ENCODE results near the gene THSD4. TPM values are rescaled to one million over a fixed set of nuclear protein-coding genes. Genes with fewer than 3 reads are reported as not detected.
"Not testable (repeated sequence)": the region's sequence is repeated elsewhere in the genome, so short reads cannot be mapped to it uniquely, and the experiment has no call there.

Gene THSD4
- polyA plus RNA-seq, 1 donor from 2014 or later: 0.46 TPM

DNA sequence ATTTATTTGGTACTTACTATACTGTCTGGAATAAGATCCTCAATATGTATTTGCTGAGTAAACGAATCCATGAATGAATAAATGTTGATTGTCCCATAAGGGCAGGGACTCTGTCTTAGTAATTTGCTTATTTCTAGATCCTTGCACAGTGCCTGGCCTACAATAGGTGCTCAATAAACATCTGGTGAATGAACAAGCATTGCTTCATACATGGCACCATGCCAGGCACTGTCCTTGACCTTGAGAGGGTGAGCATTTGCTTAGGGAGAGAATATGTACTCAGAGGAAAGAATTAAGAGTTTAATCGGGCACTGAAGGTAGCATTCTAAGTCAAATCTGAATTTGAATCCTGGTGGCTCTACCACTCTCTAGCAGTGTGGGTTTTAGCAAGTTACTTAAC is 282.1 kb downstream of the THSD4 start:
- no peaks in the 10 kb centered on the region for H3K9me3 ChIP-seq (ENCODE audit: low read length)
- H3K9me2 ChIP-seq (ENCODE audit: insufficient read depth, low read length): no peaks in the 10 kb centered on the region
- H3K27ac ChIP-seq (ENCODE audit: low read length): no peak overlapping the region
- H3F3A ChIP-seq (ENCODE audit: insufficient read depth, low read length, poor library complexity, severe bottlenecking): no peaks in the 10 kb centered on the region
- no peaks in the 10 kb centered on the region for H3K79me2 ChIP-seq (replicated peaks; ENCODE audit: insufficient read depth, low read length)
- no peak overlapping the region for H3K4me2 ChIP-seq (ENCODE audit: low read length)
- H3K9ac ChIP-seq (ENCODE audit: low read length): no peak overlapping the region
- TF ChIP-seq, protein P1, sequence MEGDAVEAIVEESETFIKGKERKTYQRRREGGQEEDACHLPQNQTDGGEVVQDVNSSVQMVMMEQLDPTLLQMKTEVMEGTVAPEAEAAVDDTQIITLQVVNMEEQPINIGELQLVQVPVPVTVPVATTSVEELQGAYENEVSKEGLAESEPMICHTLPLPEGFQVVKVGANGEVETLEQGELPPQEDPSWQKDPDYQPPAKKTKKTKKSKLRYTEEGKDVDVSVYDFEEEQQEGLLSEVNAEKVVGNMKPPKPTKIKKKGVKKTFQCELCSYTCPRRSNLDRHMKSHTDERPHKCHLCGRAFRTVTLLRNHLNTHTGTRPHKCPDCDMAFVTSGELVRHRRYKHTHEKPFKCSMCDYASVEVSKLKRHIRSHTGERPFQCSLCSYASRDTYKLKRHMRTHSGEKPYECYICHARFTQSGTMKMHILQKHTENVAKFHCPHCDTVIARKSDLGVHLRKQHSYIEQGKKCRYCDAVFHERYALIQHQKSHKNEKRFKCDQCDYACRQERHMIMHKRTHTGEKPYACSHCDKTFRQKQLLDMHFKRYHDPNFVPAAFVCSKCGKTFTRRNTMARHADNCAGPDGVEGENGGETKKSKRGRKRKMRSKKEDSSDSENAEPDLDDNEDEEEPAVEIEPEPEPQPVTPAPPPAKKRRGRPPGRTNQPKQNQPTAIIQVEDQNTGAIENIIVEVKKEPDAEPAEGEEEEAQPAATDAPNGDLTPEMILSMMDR (IDR thresholded peaks at IDR 0.05; ENCODE audit: poor library complexity, severe bottlenecking): no peak
- TF ChIP-seq POLR2AphosphoS5 (IDR thresholded peaks at IDR 0.05) (no peak), TAF1 (IDR thresholded peaks at IDR 0.05; ENCODE audit: low read depth) (no peak), EP300 (conservative IDR thresholded peaks at IDR 0.05; ENCODE audit: poor library complexity, severe bottlenecking) (no peak)
- TF ChIP-seq, protein P2, sequence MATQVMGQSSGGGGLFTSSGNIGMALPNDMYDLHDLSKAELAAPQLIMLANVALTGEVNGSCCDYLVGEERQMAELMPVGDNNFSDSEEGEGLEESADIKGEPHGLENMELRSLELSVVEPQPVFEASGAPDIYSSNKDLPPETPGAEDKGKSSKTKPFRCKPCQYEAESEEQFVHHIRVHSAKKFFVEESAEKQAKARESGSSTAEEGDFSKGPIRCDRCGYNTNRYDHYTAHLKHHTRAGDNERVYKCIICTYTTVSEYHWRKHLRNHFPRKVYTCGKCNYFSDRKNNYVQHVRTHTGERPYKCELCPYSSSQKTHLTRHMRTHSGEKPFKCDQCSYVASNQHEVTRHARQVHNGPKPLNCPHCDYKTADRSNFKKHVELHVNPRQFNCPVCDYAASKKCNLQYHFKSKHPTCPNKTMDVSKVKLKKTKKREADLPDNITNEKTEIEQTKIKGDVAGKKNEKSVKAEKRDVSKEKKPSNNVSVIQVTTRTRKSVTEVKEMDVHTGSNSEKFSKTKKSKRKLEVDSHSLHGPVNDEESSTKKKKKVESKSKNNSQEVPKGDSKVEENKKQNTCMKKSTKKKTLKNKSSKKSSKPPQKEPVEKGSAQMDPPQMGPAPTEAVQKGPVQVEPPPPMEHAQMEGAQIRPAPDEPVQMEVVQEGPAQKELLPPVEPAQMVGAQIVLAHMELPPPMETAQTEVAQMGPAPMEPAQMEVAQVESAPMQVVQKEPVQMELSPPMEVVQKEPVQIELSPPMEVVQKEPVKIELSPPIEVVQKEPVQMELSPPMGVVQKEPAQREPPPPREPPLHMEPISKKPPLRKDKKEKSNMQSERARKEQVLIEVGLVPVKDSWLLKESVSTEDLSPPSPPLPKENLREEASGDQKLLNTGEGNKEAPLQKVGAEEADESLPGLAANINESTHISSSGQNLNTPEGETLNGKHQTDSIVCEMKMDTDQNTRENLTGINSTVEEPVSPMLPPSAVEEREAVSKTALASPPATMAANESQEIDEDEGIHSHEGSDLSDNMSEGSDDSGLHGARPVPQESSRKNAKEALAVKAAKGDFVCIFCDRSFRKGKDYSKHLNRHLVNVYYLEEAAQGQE (IDR thresholded peaks at IDR 0.05; ENCODE audit: borderline replicate concordance): no peak
- H3K27me3 ChIP-seq (ENCODE audit: insufficient read depth, low read depth, low read length): peaks cover 36% of the 10 kb centered on the region
- no peaks in the 10 kb centered on the region for H4K20me1 ChIP-seq (ENCODE audit: insufficient read depth)
- no peak overlapping the region for H2AFZ ChIP-seq (ENCODE audit: low read depth, low read length)
- H3K36me3 ChIP-seq (ENCODE audit: insufficient read depth, low read length): no peaks in the 10 kb centered on the region
- H3K4me3 ChIP-seq (ENCODE audit: low read length): no peak overlapping the region

DNA sequence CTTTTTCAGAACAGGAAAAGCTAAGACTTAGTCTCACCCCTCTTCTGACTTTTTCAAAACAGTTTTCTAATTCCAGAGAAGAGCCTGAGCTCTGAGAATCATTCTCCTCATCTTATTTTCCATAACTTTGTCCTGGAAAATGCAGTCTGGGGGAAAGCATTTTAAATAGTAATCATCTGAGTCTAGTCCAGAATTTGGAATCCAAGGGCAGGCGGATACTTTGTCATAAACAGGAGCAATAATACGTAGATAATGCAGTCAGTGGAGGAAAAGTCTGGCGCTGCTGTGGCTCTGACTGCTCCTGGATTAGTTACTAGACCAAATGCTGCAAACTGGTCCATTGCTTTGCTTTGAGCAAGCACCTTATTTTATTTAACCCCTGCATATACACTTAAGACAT is 285.0 kb downstream of the THSD4 start:
- no peak overlapping the region for H2AFZ ChIP-seq (ENCODE audit: low read depth, low read length)
- H3K36me3 ChIP-seq (ENCODE audit: insufficient read depth, low read length): no peaks in the 10 kb centered on the region
- no peak overlapping the region for H3K4me3 ChIP-seq (ENCODE audit: low read length)
- no peaks in the 10 kb centered on the region for H3K79me2 ChIP-seq (replicated peaks; ENCODE audit: insufficient read depth, low read length)
- no peaks in the 10 kb centered on the region for H3K9me3 ChIP-seq (ENCODE audit: low read length)
- H3K27ac ChIP-seq (ENCODE audit: low read length): no peak overlapping the region
- H3K9me2 ChIP-seq (ENCODE audit: insufficient read depth, low read length): no peaks in the 10 kb centered on the region
- H3F3A ChIP-seq (ENCODE audit: insufficient read depth, low read length, poor library complexity, severe bottlenecking): no peaks in the 10 kb centered on the region
- no peak overlapping the region for H3K4me2 ChIP-seq (ENCODE audit: low read length)
- TF ChIP-seq POLR2AphosphoS5 (IDR thresholded peaks at IDR 0.05): no peak
- no peak for TF ChIP-seq MXI1 (conservative IDR thresholded peaks at IDR 0.05; ENCODE audit: poor library complexity, severe bottlenecking)
- TF ChIP-seq, protein P1 (IDR thresholded peaks at IDR 0.05; ENCODE audit: poor library complexity, severe bottlenecking): no peak
- no peak for TF ChIP-seq EP300 (conservative IDR thresholded peaks at IDR 0.05; ENCODE audit: poor library complexity, severe bottlenecking)
- no peak for TF ChIP-seq RAD21 (conservative IDR thresholded peaks at IDR 0.05)
- TF ChIP-seq EZH2 (IDR thresholded peaks at IDR 0.05; ENCODE audit: borderline replicate concordance, insufficient read depth, low read length, poor library complexity, severe bottlenecking): no peak
- TF ChIP-seq, protein P2 (IDR thresholded peaks at IDR 0.05; ENCODE audit: borderline replicate concordance): no peak
- no peak for TF ChIP-seq TAF1 (IDR thresholded peaks at IDR 0.05; ENCODE audit: low read depth)
- no peak for TF ChIP-seq SMC3 (conservative IDR thresholded peaks at IDR 0.05; ENCODE audit: poor library complexity)
- no peak overlapping the region for H3K9ac ChIP-seq (ENCODE audit: low read length)
- no peaks in the 10 kb centered on the region for H4K20me1 ChIP-seq (ENCODE audit: insufficient read depth)
- peaks cover 24% of the 10 kb centered on the region for H3K27me3 ChIP-seq (ENCODE audit: insufficient read depth, low read depth, low read length)

DNA sequence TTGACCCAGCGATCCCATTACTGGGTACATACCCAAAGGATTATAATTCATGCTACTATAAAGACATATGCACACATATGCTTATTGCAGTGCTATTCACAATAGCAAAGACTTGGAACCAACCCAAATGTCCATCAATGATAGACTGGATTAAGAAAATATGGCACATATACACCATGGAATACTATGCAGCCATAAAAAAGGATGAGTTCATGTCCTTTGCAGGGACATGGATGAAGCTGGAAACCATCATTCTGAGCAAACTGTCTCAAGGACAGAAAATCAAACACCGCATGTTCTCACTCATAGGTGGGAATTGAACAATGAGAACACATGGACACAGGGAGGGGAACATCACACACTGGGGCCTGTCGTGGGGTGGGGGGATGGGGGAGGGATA is 286.5 kb downstream of the THSD4 start:
- not testable (repeated sequence) for H3K4me3 ChIP-seq (ENCODE audit: low read length); H3K9ac ChIP-seq (ENCODE audit: low read length); H3K27ac ChIP-seq (ENCODE audit: low read length); H3K4me2 ChIP-seq (ENCODE audit: low read length); H4K20me1 ChIP-seq (ENCODE audit: insufficient read depth); H3F3A ChIP-seq (ENCODE audit: insufficient read depth, low read length, poor library complexity, severe bottlenecking); H2AFZ ChIP-seq (ENCODE audit: low read depth, low read length); H3K9me2 ChIP-seq (ENCODE audit: insufficient read depth, low read length); H3K79me2 ChIP-seq (replicated peaks; ENCODE audit: insufficient read depth, low read length); H3K9me3 ChIP-seq (ENCODE audit: low read length); H3K36me3 ChIP-seq (ENCODE audit: insufficient read depth, low read length)
- peaks cover 24% of the 10 kb centered on the region for H3K27me3 ChIP-seq (ENCODE audit: insufficient read depth, low read depth, low read length)

All from neural cell (in vitro differentiated cells).